ENCODE measurements around the gene ZNF791.
"Not testable (repeated sequence)": the region's sequence is repeated elsewhere in the genome, so short reads cannot be mapped to it uniquely, and the experiment has no call there.

The ZNF791 gene

GRCh38 chr19:12667731-12668302 is 57.1 kb downstream of the ZNF791 start:
- DNase-seq (ENCODE audit: low spot score): no peak

GRCh38 chr19:12668346-12668745 is 57.6 kb downstream of the ZNF791 start:
- no peak for DNase-seq (ENCODE audit: low spot score)

- peak; percentile 36 for DNase-seq (ENCODE audit: low spot score)
These were observed 58.2 kb downstream of the ZNF791 start for GRCh38 chr19:12668932-12669269.

GRCh38 chr19:12669270-12670158 is 58.8 kb downstream of the ZNF791 start:
- peak; percentile 91 for DNase-seq (ENCODE audit: low spot score)

GRCh38 chr19:12670159-12670928 is 59.6 kb downstream of the ZNF791 start:
- DNase-seq (ENCODE audit: low spot score): no peak

GRCh38 chr19:12672744-12673143 is 62.0 kb downstream of the ZNF791 start:
- no peak for DNase-seq (ENCODE audit: low spot score)

GRCh38 chr19:12675399-12675798 is 64.7 kb downstream of the ZNF791 start:
- no peak for DNase-seq (ENCODE audit: low spot score)

GRCh38 chr19:12675940-12676339 is 65.2 kb downstream of the ZNF791 start:
- no peak for DNase-seq (ENCODE audit: low spot score)

- DNase-seq (ENCODE audit: low spot score): peak; percentile 64
These were observed 65.7 kb downstream of the ZNF791 start for GRCh38 chr19:12676384-12676792.

GRCh38 chr19:12676928-12677327 is 66.2 kb downstream of the ZNF791 start:
- no peak for DNase-seq (ENCODE audit: low spot score)

- DNase-seq (ENCODE audit: low spot score): not testable (repeated sequence)
These were observed 67.3 kb downstream of the ZNF791 start for GRCh38 chr19:12678039-12678438.

- DNase-seq (ENCODE audit: low spot score): no peak
These were observed 69.3 kb downstream of the ZNF791 start for GRCh38 chr19:12680034-12680433.

GRCh38 chr19:12681074-12681987 is 70.6 kb downstream of the ZNF791 start, which contains the start of gene DHPS:
DHPS (minus strand) TSS chr19:12681880; CDS start chr19:12681766, 114 bp downstream.
- DNase-seq (ENCODE audit: low spot score): peak; percentile 95
